Adipose tissue (tissue), 3 donors: Measurements from ENCODE around the gene CEP44. TPM values are rescaled to one million over a fixed set of nuclear protein-coding genes. Genes with fewer than 3 reads are reported as not detected.
"Not testable (repeated sequence)": the region's sequence is repeated elsewhere in the genome, so short reads cannot be mapped to it uniquely, and the experiment has no call there.

Experiments
- H3K27ac ChIP-seq: one replicate; pipeline ENCODE4 v1.5.1; 2013; ENCODE audit warnings: low read depth, low read length
- WGBS, 3 donors: extraction: QIAGEN DNeasy Blood & Tissue Kit; methylation state at CpG; one replicate each; pipeline ENCODE4 v1.1.7; 2013; 5-methylcytosine and 5-hydroxymethylcytosine counted together
- polyA plus RNA-seq, 3 donors: library from polyadenylated mRNA; stranded (reverse); fragments of 200-250 nt; gene quantifications; one replicate each; pipeline ENCODE4 v1.2.3, GENCODE V29; 2013
- donor health status: healthy with polysubstance abuse.
- donor health status: Bipolar disorder and iron deficiency.
- donor health status: healthy.

CEP44 gene, protein sequence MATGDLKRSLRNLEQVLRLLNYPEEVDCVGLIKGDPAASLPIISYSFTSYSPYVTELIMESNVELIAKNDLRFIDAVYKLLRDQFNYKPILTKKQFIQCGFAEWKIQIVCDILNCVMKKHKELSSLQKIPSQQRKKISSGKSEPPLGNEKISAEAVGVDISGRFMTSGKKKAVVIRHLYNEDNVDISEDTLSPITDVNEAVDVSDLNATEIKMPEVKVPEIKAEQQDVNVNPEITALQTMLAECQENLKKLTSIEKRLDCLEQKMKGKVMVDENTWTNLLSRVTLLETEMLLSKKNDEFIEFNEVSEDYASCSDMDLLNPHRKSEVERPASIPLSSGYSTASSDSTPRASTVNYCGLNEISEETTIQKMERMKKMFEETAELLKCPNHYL
- polyA plus RNA-seq: 1 to 10 TPM; 3.4 to 8.8 (median 4.5) TPM

DNA sequence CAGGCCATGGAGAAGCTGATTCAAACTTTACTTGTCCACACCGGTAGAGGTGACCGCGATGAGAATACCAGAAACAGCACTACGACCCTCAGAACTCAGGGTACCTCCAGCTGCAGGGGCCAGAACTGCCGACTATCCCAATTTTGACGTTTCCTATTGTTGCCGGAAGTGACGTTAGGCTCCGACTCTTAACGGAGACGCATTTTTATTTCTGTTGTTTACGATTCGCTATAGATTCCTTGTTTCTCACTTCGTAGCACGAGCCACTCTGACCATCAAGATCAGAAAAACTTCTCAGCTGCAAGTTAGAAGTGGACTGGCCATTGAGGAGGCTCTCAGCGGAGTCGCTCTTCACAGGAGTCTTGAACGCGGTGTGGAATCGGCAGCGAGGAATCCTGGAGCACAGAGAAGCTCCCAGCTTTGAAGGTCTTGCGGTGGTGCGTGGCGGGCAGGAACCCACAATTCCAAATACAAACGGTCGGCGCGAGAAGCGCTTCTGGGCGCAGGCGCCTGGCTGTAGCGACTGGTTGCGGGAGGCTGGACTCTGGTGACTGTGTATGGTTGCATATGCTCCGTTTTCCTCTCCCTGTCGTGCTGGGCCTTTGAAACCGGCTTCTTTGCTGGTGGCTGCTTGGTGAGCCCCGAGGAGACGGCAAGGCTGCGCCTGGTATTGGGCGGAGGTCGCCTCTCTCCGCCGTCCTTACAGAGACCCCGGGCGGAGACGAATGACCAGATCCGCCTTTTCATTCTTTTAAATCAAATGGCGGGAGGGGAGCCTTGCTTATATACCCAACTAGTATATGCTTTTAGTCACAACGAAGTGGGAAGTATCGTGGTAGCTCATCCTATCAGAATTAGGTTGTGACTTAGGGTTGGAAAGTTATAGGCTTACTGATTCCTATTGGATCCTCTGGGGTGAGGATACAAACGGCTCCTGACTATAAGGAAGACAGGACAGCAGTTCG, at the start of gene CEP44, which contains the start of gene FBXO8:
Gene CEP44 (plus strand): TSS at position 405 of the 965 bp plus-strand sequence. CDS start 15,211 bp downstream, outside the sequence.
Gene FBXO8 (minus strand): TSS at position 161 of the 965 bp plus-strand sequence. CDS start 20,575 bp downstream, outside the sequence.
- 0% methylated on average over 52 of the region's 52 CpGs for WGBS, 3 donors

DNA sequence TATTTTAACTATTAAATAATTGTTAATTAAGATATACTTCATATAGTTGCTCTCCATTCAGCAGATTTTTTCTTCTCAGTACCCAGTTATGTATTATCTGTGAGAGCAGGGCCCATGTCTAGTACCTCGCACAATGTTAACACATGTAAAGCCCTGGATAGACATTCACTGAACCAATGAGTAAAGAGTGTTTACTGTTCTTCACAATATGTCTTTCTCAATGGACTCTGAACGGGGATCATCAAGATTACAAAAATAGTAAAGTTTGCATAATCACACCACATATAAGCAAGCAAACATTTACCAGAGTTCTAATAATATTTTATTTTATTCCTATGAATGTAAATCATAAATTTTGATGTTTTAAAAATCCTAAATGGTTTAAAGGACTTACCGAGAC, 47.4 kb upstream of the CEP44 start:
- 76 to 84% (median 82%) methylated on average over 3 of the region's 3 CpGs for WGBS, 3 donors
- H3K27ac ChIP-seq: no peak overlapping the region

More for the DNA sequence above, at the start of gene CEP44, which contains the start of gene FBXO8:
- H3K27ac ChIP-seq: peak within 1 kb of the TSS; percentile 79

DNA sequence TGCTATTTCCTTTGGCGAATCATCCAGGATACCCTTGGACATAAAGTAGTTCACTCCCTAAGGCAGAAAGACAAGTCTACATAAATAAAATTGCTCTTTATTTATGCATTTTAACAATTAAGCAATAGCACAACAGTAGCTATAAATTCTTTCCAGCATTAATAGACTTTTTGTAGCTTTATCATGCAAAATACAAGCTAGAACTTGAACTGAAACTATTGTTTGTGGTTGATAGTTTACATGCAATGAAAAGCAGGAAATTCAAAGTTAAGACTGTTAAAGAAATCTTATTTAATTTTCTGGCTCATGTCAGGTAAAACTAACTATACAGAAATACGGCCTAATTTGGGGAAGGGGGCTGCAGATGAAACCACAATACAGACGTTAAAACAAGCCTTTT, 42.5 kb upstream of the CEP44 start:
- H3K27ac ChIP-seq: no peak overlapping the region
- WGBS, 3 donors: 83 to 90% (median 88%) methylated on average over 3 of the region's 3 CpGs

DNA sequence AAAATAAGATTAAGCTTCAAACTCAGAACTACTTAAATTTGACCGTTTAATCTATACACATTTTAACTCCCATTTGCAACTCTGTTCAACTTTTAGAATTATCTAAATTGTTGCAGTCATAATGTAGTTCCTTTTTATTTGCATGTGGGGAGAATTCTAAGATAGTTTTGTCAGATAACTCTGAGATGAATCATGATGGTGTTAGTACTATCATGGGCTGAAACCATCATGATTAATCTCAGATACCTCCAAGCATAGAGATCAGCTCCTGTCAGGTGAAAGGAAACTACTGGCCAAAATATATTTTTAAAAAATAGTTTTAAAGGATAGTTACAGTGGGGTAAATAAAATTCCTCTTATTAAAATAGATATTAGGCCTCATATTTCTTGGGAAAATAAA, 39.3 kb upstream of the CEP44 start:
- no peak overlapping the region for H3K27ac ChIP-seq
- 36 to 91% (median 83%) methylated on average over 1 of the region's 1 CpG for WGBS, 3 donors

DNA sequence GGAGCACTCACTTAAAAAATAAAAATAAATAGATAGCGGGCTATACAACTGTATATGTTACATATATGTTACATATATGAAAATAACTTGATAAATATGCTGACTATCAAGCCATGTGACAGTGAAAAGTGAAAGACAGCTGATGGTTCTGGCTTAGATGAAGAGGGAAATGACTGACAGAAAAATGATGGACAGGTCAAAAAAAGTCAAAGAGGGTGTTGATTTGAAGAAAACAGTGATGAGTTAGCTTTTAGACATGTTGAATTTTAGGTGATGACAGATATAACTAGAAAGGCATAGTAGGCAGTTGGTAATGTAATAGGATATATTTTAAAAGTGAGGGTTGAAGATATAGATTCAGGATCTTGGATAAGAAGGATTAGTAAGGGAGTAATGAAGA, 38.0 kb upstream of the CEP44 start:
- WGBS, 3 donors: 96 to 100% (median 100%) methylated on average over 1 of the region's 1 CpG
- H3K27ac ChIP-seq: no peak overlapping the region

DNA sequence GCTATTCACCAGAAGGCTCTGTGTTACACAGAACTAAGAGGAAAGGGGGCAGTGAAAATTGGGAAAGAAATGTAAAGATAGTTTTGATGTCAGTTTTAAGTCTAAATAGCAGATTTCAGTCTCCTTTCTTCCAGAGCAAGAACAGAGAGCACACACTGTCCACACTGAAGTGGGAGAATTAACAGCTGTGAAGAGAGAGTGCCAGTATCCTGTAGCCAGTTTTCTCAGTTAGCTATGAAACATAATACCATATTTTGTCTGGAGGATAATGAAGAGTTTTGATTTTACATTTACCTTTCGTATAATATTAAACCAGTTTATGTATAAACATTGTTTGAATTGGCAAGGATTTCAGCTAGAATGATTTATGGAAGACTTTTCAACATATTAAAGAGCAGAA, 35.3 kb upstream of the CEP44 start:
- WGBS, 3 donors: 26 to 85% (median 81%) methylated on average over 1 of the region's 1 CpG

DNA sequence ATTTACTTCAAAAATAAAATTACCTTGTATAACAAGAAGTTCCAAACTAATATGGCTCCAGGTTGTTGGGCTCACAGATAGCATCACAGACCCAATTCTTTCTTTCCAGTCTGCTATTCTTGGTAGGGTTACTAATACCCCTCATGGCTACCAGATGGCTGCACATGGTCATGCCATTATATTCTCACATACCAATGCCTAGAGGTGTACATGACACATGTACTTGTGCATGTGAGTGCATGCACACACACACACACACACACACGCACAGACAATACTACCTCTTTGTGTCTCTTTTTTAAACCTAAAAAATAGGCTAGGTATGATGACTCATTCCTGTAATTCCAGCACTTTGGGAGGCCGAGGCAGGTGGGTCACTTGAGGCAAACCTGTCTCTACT, 31.3 kb upstream of the CEP44 start:
- 66 to 93% (median 92%) methylated on average over 2 of the region's 2 CpGs for WGBS, 3 donors
- H3K27ac ChIP-seq: no peak overlapping the region

More for the DNA sequence above, 35.3 kb upstream of the CEP44 start:
- no peak overlapping the region for H3K27ac ChIP-seq

DNA sequence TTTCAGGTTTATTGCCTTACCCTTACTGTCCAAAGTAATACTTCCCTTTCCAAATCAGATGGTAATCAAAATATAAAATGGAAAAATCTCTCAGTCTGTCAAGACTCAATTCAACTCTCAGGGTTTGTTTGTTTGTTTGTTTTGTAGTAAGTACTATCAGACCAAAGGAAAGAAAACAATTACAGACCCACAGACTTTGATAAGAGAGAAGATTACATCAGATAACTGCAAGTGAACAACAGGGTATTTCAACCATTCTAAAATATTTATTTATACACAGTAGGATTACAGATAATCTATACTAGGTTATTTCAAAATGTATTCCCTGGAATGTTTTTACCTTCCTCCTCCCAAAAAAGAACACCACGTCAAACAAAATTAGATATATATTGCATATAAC, 29.1 kb upstream of the CEP44 start:
- H3K27ac ChIP-seq: no peak overlapping the region
- WGBS, 3 donors: 80 to 87% (median 85%) methylated on average over 1 of the region's 1 CpG

DNA sequence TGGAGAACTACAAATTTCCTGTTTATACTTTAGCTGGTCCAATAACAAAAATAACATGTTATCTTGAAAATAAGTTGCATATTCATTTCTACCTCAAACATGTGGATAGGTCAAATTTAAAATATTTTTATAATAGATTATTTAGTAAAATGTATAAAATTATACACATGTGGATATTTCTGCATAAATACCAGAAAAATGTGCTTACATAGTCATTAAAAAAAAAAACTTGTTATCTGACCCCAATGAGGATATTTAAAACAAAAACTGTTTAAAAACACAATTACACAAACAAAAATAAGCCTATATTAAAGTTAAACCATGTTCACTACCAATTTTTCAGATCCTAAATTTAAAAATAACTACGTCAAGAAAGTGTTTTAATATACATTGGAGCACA, 28.3 kb upstream of the CEP44 start:
- 46 to 96% (median 95%) methylated on average over 1 of the region's 1 CpG for WGBS, 3 donors
- H3K27ac ChIP-seq: no peak overlapping the region

DNA sequence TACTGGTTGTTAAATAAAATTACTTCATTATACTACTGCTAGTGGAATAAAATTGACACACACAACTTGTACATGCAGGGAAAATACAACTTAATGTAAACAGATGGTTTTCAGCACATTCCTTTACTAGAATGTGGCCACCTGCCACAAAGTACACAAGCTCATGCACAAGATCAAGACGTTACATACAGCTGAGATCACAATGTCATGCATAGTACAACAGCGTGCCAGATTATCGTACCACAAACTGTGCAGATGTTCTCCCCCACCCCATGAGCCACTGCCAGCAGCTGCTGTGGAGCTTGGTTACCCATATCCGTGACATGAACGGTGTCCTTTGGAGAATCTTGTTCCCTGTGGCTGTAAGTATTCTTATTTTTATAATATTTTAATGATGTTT, 27.9 kb upstream of the CEP44 start:
- 76 to 77% (median 77%) methylated on average over 5 of the region's 5 CpGs for WGBS, 3 donors
- H3K27ac ChIP-seq: no peak overlapping the region

DNA sequence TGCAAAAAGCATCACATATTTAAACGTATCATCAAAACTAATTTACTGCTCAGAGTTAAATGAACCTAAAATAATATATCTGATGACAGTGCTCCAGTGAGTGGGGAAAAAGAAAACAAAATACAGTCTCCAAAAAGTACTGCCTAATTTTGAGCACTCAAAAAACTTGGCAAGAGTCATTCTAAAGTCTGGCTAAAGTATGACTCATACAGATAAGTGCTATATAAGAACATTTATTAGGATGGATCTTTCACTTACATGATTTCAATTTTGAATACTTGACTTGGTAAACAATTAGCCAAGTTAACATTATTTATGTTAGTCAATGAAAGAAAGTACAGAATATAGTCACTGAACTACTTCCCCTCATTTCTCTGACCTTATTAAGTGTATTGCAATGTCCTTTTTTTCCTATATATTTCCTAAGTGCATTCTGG, 27.4 kb upstream of the CEP44 start:
- 68 to 88% (median 79%) methylated on average over 1 of the region's 1 CpG for WGBS, 3 donors
- H3K27ac ChIP-seq: no peak overlapping the region

DNA sequence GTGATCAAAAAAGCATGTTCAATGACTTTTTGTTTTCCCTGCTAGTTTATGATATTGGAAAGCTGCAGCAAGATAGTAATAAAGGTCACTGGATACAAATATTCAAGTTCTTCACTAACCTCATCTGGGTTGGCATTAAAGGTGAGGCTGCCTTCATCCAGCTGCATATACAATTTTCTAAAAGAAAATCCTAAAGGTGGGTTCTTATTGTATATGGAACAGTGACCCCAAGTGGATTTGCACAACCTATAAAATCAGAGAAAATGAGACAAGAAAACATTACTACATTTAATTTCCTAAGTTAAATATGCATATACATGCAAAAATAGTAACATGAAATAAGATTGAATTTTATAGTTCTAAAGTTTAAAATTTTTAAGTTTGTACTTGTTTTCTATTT, 24.1 kb upstream of the CEP44 start:
- no peak overlapping the region for H3K27ac ChIP-seq

DNA sequence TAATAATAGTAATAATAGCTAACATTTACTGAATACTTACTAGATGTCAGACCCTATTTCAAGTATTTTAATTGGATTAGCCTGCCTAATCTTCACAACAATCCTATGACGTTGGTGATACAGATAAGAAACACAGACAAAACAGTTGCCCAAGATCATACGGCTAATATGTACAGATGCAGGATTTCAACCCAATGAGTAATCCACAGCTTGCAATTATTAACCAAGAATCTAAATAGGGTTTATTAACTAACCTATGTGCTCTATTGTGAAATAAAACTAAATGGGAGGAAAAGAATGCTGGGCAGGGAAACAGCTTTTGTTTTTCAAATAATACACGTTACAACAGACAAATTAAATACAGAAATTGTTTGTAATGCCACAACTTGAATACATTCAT, 23.6 kb upstream of the CEP44 start:
- WGBS, 3 donors: 22 to 48% (median 36%) methylated on average over 3 of the region's 3 CpGs
- no peak overlapping the region for H3K27ac ChIP-seq

DNA sequence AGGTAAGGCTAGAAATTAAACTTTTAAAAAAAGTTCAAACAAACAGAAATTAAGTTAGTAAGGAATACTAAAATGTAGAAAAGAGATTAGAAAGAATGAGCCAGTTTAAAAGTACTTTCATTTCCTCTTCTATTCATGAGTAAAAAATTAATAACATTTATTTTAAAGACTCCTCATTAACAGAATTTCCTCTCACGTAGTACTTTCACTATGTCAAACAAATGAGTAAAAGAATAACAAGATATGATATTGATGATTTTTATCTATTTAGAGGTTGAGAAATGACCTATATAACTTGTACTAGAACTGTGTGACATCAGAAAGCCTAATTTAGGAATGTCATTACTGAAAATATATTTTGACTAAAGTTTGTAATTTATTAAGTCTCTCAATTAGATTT, 22.3 kb upstream of the CEP44 start:
- 41 to 78% (median 70%) methylated on average over 1 of the region's 1 CpG for WGBS, 3 donors
- H3K27ac ChIP-seq: not testable (repeated sequence)

DNA sequence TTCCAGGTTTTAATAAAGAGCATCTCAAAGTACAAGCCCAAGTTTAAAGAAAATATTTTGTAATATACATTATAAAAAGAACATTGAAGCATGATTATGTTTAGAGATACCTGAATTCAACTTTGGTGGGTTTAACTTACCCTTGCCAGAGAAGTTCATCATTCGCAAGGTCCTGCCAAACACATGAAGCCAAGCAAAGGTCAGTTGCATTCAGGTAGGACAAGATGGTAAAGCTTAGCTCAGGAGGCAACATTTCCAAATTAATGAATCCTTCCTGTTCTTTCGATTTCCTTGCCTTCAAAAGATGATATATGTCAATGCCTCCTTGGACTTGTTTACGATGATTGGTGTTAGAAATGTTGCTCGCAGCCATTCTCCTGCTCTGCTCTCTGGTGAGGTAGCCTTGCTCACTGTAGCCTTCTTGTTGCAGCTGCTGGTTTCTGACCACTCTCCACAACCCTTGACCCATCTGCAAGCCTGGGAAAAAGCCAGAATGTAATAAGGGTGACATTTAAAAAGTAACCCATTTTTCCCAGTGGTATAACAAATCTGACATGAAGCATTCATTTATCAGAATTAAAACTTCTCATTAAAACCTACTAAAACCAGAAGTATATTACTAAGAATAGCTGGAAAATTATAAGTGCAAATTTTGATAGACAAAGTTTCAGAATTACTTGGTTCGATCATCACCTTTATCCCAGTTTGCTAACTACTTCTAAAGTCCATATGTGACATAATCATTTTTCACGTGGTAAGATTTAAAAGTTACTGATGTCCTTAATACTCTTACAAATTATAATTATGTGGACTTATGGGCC, 20.9 kb upstream of the CEP44 start:
- no peak overlapping the region for H3K27ac ChIP-seq
- WGBS, 3 donors: 82 to 85% (median 84%) methylated on average over 6 of the region's 6 CpGs

DNA sequence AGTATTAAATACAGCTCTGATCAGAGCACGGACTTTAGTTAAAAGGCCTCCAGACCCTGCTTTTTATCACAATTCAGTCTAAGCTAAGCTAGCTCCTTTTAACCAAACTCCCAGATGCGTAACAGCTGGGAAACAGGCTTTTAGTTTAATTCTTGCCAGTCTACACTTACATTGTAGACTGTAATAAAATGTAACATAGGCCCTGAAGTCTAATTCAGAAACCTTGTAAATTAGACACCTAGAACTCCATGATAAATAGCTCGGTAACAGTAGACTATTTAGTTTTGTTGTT, 20.3 kb upstream of the CEP44 start:
- H3K27ac ChIP-seq: no peak overlapping the region
- 87 to 92% (median 89%) methylated on average over 3 of the region's 3 CpGs for WGBS, 3 donors

DNA sequence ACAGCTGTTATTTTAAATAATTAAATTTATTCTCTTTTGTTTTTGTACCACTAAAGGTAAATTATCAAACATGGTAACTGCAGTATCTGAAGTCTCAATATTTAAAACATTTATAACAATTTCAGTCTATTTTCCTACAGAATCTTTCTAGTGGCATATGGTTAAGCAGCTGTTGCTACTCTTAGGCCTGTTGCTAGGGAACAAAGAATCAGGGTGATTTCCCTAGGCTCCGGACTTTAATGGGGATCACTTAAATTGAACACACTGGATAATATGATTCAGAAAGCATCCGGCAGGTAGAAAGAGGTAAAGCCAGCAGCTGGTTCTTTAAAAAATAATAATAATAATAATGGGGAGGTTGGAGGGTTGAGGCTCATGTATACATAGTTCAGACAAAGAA, 17.8 kb upstream of the CEP44 start:
- H3K27ac ChIP-seq: no peak overlapping the region
- WGBS, 3 donors: 59 to 76% (median 75%) methylated on average over 2 of the region's 2 CpGs

DNA sequence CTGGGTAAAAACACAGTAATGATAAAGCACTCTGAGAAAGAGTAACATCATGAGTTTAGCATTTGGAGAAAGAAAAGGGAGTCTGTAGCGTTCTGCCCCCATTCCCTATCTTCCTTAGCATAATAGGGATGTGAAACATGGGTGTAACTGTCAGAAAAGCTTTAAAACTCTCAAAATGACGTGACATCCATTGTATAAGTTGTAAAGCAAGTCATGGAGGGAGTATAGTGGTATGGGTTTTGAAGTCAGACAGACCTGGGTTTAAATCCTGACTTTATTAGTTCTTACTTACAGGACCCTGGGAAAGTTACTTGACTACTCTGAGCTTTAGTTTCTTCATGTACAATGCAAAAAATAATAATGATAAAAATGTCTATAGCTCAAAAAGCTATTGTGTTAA, 17.3 kb upstream of the CEP44 start:
- no peak overlapping the region for H3K27ac ChIP-seq
- 77 to 85% (median 85%) methylated on average over 2 of the region's 2 CpGs for WGBS, 3 donors

DNA sequence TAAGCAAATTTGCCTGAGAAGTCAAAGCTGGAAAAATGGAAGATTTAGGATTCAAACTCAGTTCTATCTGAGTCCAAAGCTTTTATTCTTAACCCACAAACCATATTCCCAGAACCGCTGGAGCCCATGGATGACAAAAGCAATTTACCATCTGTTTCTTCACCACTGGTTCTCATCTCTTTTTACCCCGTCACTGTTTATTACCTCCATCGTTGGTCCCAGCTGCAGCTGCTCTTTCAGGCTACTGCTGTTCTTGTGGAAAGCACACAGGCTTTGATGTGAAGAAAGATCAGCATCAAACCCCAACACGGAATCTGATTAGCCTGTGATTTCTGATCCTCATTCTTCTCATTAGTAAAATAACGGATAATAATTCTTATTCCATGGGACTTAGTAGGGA, 9.8 kb upstream of the CEP44 start:
- H3K27ac ChIP-seq: no peak overlapping the region
- WGBS, 3 donors: 75 to 89% (median 83%) methylated on average over 5 of the region's 5 CpGs
